Measurements from ENCODE around the gene HHAT.

HHAT gene

GRCh38 chr1:210445485-210445884 lies 116.8 kb downstream of the HHAT start:
- no peak for DNase-seq

GRCh38 chr1:210445931-210446330 lies 117.2 kb downstream of the HHAT start:
- no peak for DNase-seq

- no peak for DNase-seq
These were observed 117.8 kb downstream of the HHAT start for GRCh38 chr1:210446479-210446878.

GRCh38 chr1:210447456-210448057 lies 118.9 kb downstream of the HHAT start:
- peak in 1 of 14 donors; percentile 15 for DNase-seq

GRCh38 chr1:210448297-210448892 lies 119.7 kb downstream of the HHAT start:
- DNase-seq, result peak in 4 of 14 donors; percentile 1 to 64 (median 13)

- DNase-seq, result peak in 1 of 14 donors; percentile 65
These were observed 127.3 kb downstream of the HHAT start for GRCh38 chr1:210455840-210456603.

GRCh38 chr1:210456731-210457255 lies 128.1 kb downstream of the HHAT start:
- no peak for DNase-seq

- no peak for DNase-seq
These were observed 128.9 kb downstream of the HHAT start for GRCh38 chr1:210457568-210457967.

GRCh38 chr1:210464519-210465039 lies 135.9 kb downstream of the HHAT start:
- DNase-seq, result peak in 2 of 14 donors; percentile 1 to 58

GRCh38 chr1:210465150-210465549 lies 136.4 kb downstream of the HHAT start:
- DNase-seq, result no peak

GRCh38 chr1:210467440-210468043 lies 138.8 kb downstream of the HHAT start:
- no peak for DNase-seq

- no peak for DNase-seq
These were observed 140.7 kb downstream of the HHAT start for GRCh38 chr1:210469441-210469840.

- DNase-seq, result no peak
These were observed 146.6 kb downstream of the HHAT start for GRCh38 chr1:210475321-210475720.

GRCh38 chr1:210475806-210476205 lies 147.1 kb downstream of the HHAT start:
- no peak for DNase-seq

- DNase-seq, result no peak
These were observed 148.0 kb downstream of the HHAT start for GRCh38 chr1:210476730-210477129.

GRCh38 chr1:210477328-210477924 lies 148.7 kb downstream of the HHAT start:
- peak in 1 of 14 donors; percentile 74 for DNase-seq

GRCh38 chr1:210478820-210479219 lies 150.1 kb downstream of the HHAT start:
- DNase-seq, result no peak

- no peak for DNase-seq
These were observed 153.8 kb downstream of the HHAT start for GRCh38 chr1:210482491-210482890.

GRCh38 chr1:210482945-210483617 lies 154.4 kb downstream of the HHAT start:
- no peak for DNase-seq

GRCh38 chr1:210483821-210484220 lies 155.1 kb downstream of the HHAT start:
- DNase-seq, result no peak

- DNase-seq, result no peak
These were observed 158.3 kb downstream of the HHAT start for GRCh38 chr1:210487021-210487420.

- DNase-seq, result peak in 2 of 14 donors; percentile 7 to 95
These were observed 160.8 kb downstream of the HHAT start for GRCh38 chr1:210489491-210489890.

Measured in C1 segment of cervical spinal cord (tissue), 14 donors.